ENCODE results near the gene GATB. TPM values are rescaled to one million over a fixed set of nuclear protein-coding genes. Genes with fewer than 3 reads are reported as not detected.

Gene GATB
- polyA plus RNA-seq, 1 donor (not counting 4 experiments of a cell fraction or from before 2014, with no cell fraction given), result 31.0 TPM

DNA sequence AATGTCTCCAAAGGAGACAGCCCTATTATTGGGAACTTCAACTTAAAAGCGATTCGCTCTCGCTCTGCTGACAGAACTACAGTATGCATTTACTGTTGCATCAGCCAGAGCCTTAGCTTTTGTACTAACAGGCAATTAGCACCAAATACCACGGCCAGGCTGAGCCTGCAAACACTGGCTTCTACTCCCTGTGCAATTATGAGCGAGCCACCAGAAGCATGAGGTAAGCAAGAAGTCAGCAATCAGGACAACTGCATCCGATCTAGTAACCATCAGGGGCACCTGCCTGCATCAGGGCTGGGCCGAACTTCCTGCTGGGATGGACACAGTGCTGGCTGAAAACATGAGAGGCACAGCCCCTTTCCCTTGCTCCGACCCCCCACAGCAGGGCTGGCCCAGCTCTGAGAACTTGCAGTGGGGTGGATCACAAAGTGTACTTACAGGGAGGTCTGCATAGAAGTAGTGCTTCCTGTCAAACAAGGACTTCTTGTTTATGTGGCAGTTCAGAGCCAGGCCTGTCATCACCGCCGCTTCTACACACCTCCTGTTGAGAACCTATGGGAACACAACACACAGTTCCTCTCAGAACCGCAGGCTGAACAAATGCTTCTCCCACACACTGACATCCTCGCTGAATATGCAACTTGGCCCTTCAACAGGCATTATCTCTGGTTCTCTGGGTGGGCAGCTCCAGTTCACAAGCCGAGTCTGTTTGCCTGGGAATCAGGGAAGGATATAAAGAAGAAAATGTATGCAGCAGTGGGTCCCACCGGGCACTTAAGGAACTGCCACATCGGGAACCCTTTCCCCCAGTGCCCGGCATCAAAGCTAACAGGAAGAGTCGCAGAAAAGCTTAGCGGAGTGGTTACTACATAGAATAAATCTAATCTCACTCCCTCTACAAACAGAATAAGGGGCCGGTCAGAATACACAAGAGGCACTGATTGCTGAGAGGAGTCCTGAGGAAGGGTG lies 41.5 kb downstream of the GATB start:
- Histone ChIP-seq H3K36me3 (ENCODE audit: control insufficient read depth in 2 of 2, extremely low read depth in 1 of 2, insufficient read depth in 2 of 2, low read length in 2 of 2) (peaks cover 5 to 8% of the 10 kb centered on the region in 2 experiments), H3K4me2 (ENCODE audit: control insufficient read depth, extremely low read depth, insufficient read depth, low read depth, low read length) (no peak overlapping the region), H3K9me3 (ENCODE audit: control insufficient read depth, low read depth, low read length) (no peaks in the 10 kb centered on the region), H3K79me2 (ENCODE audit: control insufficient read depth, insufficient read depth, low read length) (no peaks in the 10 kb centered on the region), H3K4me1 (ENCODE audit: control insufficient read depth, extremely low read depth, insufficient read depth, low read length) (no peaks in the 10 kb centered on the region), H4K20me1 (ENCODE audit: control insufficient read depth, extremely low read depth, insufficient read depth, low read length) (no peaks in the 10 kb centered on the region), H3K9ac (ENCODE audit: control insufficient read depth, extremely low read depth, insufficient read depth, low read length) (no peak overlapping the region), H3K9me1 (ENCODE audit: control insufficient read depth, extremely low read depth, insufficient read depth, low read length) (no peaks in the 10 kb centered on the region), H3K4me3 (ENCODE audit: control insufficient read depth in 2 of 3, extremely low read depth in 1 of 3, insufficient read depth in 2 of 3, low read depth in 1 of 3, low read length in 3 of 3) (no peak overlapping the region), H3K27me3 (ENCODE audit: control insufficient read depth, extremely low read depth, insufficient read depth, low read length) (no peaks in the 10 kb centered on the region), H2AFZ (ENCODE audit: control insufficient read depth, low read length) (no peak overlapping the region), H3K27ac (ENCODE audit: control insufficient read depth, insufficient read depth, low read length) (no peak overlapping the region)
- TF ChIP-seq, protein P1, sequence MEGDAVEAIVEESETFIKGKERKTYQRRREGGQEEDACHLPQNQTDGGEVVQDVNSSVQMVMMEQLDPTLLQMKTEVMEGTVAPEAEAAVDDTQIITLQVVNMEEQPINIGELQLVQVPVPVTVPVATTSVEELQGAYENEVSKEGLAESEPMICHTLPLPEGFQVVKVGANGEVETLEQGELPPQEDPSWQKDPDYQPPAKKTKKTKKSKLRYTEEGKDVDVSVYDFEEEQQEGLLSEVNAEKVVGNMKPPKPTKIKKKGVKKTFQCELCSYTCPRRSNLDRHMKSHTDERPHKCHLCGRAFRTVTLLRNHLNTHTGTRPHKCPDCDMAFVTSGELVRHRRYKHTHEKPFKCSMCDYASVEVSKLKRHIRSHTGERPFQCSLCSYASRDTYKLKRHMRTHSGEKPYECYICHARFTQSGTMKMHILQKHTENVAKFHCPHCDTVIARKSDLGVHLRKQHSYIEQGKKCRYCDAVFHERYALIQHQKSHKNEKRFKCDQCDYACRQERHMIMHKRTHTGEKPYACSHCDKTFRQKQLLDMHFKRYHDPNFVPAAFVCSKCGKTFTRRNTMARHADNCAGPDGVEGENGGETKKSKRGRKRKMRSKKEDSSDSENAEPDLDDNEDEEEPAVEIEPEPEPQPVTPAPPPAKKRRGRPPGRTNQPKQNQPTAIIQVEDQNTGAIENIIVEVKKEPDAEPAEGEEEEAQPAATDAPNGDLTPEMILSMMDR (optimal IDR thresholded peaks at IDR 0.05 in 1 of 3, IDR thresholded peaks at IDR 0.05 in 1 of 3, conservative IDR thresholded peaks at IDR 0.05 in 1 of 3; ENCODE audit: extremely low read depth in 1 of 3, insufficient read depth in 2 of 3, low read length in 3 of 3), result no peak
- TF ChIP-seq EZH2 (IDR thresholded peaks at IDR 0.05; ENCODE audit: low read length), result no peak
- DNase-seq (ENCODE audit: low read depth, low spot score), result no peak
- dilution Hi-C loops (cut with MboI; ENCODE audit: extremely low pct_ligation_motif_present, low sequenced_read_pairs), result no loop called here
- no peak for FAIRE-seq

DNA sequence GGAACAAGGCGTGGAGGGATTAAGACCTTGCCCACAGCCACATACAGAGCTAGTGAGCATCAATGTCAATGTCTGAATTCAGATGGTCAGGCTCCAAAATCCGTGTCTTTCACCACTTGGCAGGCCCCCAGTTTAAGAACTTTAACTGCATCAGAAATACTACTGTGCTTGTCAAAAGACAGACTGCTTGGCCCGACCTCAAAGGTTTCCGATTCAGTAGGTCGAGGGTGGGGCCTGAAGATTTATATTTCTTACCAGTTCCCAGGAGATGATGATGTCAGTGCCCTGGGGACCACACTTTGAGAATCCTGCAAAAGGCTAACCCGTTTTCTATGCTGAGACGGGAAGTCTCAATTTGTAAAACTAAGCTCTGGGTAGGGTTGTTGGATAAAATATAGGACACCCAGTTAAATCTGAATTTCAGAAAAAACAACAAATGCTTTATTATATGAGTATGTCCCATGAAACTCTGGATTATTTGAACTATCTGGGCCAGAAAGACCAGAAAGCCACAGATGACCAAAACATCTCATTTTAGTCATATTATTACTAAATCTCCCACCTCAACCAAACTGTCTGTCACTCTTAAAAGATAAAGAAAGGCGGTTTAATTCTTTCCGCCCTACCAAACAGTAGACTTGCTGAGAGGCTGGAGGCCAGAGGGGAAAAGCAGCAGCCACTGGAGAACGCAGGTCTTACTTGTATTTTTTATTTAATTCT lies 42.7 kb downstream of the GATB start:
- no peaks in the 10 kb centered on the region for H3K27me3 ChIP-seq (ENCODE audit: control insufficient read depth, extremely low read depth, insufficient read depth, low read length)
- no peak overlapping the region for H3K27ac ChIP-seq (ENCODE audit: control insufficient read depth, insufficient read depth, low read length)
- H2AFZ ChIP-seq (ENCODE audit: control insufficient read depth, low read length), result no peak overlapping the region
- DNase-seq (ENCODE audit: low read depth, low spot score) (no peak), FAIRE-seq (no peak)
- no peaks in the 10 kb centered on the region for H3K9me1 ChIP-seq (ENCODE audit: control insufficient read depth, extremely low read depth, insufficient read depth, low read length)
- H3K9me3 ChIP-seq (ENCODE audit: control insufficient read depth, low read depth, low read length), result no peaks in the 10 kb centered on the region
- H3K4me1 ChIP-seq (ENCODE audit: control insufficient read depth, extremely low read depth, insufficient read depth, low read length), result no peaks in the 10 kb centered on the region
- peaks cover 5 to 8% of the 10 kb centered on the region in 2 experiments for H3K36me3 ChIP-seq (ENCODE audit: control insufficient read depth in 2 of 2, extremely low read depth in 1 of 2, insufficient read depth in 2 of 2, low read length in 2 of 2)
- no peak overlapping the region for H3K4me3 ChIP-seq (ENCODE audit: control insufficient read depth in 2 of 3, extremely low read depth in 1 of 3, insufficient read depth in 2 of 3, low read depth in 1 of 3, low read length in 3 of 3)
- no peaks in the 10 kb centered on the region for H3K79me2 ChIP-seq (ENCODE audit: control insufficient read depth, insufficient read depth, low read length)
- H3K9ac ChIP-seq (ENCODE audit: control insufficient read depth, extremely low read depth, insufficient read depth, low read length), result no peak overlapping the region
- no peaks in the 10 kb centered on the region for H4K20me1 ChIP-seq (ENCODE audit: control insufficient read depth, extremely low read depth, insufficient read depth, low read length)
- dilution Hi-C loops (cut with MboI; ENCODE audit: extremely low pct_ligation_motif_present, low sequenced_read_pairs), result no loop called here
- TF ChIP-seq, protein P1 (optimal IDR thresholded peaks at IDR 0.05 in 1 of 3, IDR thresholded peaks at IDR 0.05 in 1 of 3, conservative IDR thresholded peaks at IDR 0.05 in 1 of 3; ENCODE audit: extremely low read depth in 1 of 3, insufficient read depth in 2 of 3, low read length in 3 of 3), result no peak
- no peak for TF ChIP-seq EZH2 (IDR thresholded peaks at IDR 0.05; ENCODE audit: low read length)
- H3K4me2 ChIP-seq (ENCODE audit: control insufficient read depth, extremely low read depth, insufficient read depth, low read depth, low read length), result no peak overlapping the region

All from keratinocyte (primary cell).